GM13977 (cell line): Measurements from ENCODE around the gene ACOXL.

Experiments used
- DNase-seq: peaks from one replicate; pipeline ENCODE4 v3.0.0; 2012; ENCODE audit warnings: low spot score
- in situ Hi-C: fragments of 300-500 bp; cut with MboI; formaldehyde crosslinking; loops from one replicate; pipeline ENCODE4 v1.12.0; 2022; ENCODE audit warnings: low sequenced_read_pairs, low pct_unique_long_range_greater_than_20kb, mixed read lengths, inconsistent platforms; ENCODE audit not compliant: unreplicated experiment
- TF ChIP-seq, protein P1 (sequence below): IDR thresholded peaks from 2 replicates; pipeline ENCODE4 v1.5.1; 2012; ENCODE audit warnings: mild to moderate bottlenecking, control low read depth; ENCODE audit not compliant: insufficient read depth; ENCODE audit errors: extremely low read depth, missing control alignments

ACOXL gene

DNA sequence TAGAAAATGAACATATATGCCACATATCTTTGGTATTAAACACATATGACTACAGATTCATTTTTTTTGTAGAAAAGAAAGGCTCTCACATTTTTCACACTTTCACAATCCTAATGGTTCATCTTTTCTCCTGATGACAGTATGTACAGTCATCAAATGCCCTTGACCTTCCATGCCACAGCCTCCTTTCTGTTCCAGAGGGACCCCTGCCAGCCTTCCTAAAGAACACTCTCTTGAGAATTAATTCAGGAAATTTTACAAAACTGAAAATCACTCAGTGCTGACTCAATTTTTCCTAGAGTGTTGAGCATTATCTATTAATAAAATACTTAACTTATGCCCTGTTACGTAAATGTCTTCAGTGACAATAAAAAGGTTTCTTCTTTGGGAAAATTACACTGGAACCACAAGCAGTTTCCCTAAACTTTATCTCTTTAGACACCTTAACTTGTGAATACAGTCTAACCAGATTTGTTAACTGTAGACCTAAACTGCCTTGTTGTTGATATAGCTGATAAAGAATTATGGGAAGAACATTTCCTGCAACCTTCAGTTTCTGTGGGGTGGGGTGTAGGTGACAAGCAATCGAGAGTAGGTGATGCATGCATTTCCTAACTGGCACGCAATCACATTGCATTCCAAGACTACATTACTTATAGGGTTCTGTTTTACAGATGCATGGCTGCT, 15.3 kb upstream of the ACOXL start:
- no peak for DNase-seq
- in situ Hi-C loops: no loop called here
- TF ChIP-seq, protein P1, sequence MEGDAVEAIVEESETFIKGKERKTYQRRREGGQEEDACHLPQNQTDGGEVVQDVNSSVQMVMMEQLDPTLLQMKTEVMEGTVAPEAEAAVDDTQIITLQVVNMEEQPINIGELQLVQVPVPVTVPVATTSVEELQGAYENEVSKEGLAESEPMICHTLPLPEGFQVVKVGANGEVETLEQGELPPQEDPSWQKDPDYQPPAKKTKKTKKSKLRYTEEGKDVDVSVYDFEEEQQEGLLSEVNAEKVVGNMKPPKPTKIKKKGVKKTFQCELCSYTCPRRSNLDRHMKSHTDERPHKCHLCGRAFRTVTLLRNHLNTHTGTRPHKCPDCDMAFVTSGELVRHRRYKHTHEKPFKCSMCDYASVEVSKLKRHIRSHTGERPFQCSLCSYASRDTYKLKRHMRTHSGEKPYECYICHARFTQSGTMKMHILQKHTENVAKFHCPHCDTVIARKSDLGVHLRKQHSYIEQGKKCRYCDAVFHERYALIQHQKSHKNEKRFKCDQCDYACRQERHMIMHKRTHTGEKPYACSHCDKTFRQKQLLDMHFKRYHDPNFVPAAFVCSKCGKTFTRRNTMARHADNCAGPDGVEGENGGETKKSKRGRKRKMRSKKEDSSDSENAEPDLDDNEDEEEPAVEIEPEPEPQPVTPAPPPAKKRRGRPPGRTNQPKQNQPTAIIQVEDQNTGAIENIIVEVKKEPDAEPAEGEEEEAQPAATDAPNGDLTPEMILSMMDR: no peak

- TF ChIP-seq, protein P1: no peak
- no peak for DNase-seq
- in situ Hi-C loops: no loop called here
Measured at GRCh38 chr2:110717734-110718133, 14.6 kb upstream of the ACOXL start.

DNA sequence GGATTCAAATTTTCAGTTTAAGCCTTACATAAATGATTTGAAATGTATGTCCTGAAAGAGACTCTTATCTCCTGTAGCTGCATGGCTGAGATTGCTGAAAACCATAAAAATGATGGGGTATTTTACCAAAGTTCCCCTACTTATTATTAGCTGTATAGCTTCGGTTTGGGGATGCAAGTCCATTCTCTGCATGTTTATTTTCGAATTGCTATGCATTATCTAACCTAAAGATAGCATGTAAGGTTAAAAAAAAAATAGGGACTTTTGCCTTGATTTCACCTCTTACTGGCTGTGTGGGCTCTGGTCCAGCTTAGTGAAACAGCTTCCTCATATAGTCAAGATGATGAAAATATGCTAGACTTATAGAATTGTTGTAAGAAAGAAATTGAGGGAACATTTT, 14.0 kb upstream of the ACOXL start:
- no peak for DNase-seq
- TF ChIP-seq, protein P1: no peak
- in situ Hi-C loops: no loop called here

GRCh38 chr2:110718990-110719389, 13.4 kb upstream of the ACOXL start:
- DNase-seq: no peak
- in situ Hi-C loops: no loop called here
- TF ChIP-seq, protein P1: no peak

GRCh38 chr2:110720547-110720946, 11.8 kb upstream of the ACOXL start:
- in situ Hi-C loops: no loop called here
- TF ChIP-seq, protein P1: no peak
- no peak for DNase-seq

GRCh38 chr2:110724820-110725219, 7.6 kb upstream of the ACOXL start:
- TF ChIP-seq, protein P1: no peak
- no peak for DNase-seq
- in situ Hi-C loops: no loop called here
